Stimulated activated naive CD4-positive, alpha-beta T cell treated with Interleukin-2 at 50 U/mL for 16 hours (primary cell): ENCODE measurements around the gene TSPAN4.

ENCODE experiments used
- DNase-seq: peaks from one replicate; lab custom pipeline; 2025; lab: John Stamatoyannopoulos, UW

Gene TSPAN4

GRCh38 chr11:889257-889656 is 46.6 kb downstream of the TSPAN4 start:
- no peak for DNase-seq

GRCh38 chr11:889687-890475 is 47.2 kb downstream of the TSPAN4 start:
- DNase-seq: no peak

GRCh38 chr11:890794-891540 is 48.3 kb downstream of the TSPAN4 start:
- DNase-seq: no peak

GRCh38 chr11:893008-893654 is 50.5 kb downstream of the TSPAN4 start:
- no peak for DNase-seq

GRCh38 chr11:894575-895201 is 52.0 kb downstream of the TSPAN4 start:
- no peak for DNase-seq

DNA sequence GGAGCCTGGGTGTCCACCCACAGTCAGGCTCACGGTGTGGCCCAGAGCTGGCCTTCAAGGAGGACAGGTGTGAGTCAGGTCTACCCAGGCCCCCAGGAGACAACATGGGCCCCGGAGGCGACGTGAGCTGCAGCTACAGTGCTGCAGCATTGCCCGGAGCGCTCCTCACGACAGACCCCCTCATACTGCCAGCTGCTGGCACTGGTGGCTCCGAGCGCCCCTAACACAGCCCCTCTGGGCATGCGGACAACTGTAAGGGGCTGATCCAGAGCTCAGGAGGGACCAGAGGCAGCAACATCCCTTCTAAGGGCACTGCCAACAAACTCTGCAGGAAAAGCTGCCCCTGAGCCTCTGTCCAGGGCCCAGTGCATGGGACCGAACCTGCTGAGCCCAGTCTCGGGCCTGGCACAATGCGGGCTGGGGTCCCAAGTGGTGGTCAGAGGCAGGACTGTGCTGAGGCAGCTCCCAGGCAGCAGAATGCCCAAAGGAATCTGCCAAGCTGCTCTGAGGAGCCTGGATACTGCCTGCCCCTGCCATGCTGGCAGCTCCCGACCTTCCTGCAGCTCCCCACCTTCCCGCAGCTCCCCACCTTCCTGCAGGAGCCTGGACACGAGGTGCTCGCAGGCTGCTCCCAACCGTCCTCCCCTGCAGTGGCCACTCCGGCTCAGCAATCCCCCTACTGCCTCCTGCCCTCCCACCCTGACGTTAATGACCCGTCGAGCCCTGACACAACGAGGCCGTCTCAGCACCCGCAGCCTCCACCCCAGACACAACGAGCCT is 52.9 kb downstream of the TSPAN4 start:
- no peak for DNase-seq

GRCh38 chr11:897253-898142 is 54.8 kb downstream of the TSPAN4 start:
- DNase-seq: no peak

- no peak for DNase-seq
Observed at GRCh38 chr11:898143-898511, 55.5 kb downstream of the TSPAN4 start.

DNA sequence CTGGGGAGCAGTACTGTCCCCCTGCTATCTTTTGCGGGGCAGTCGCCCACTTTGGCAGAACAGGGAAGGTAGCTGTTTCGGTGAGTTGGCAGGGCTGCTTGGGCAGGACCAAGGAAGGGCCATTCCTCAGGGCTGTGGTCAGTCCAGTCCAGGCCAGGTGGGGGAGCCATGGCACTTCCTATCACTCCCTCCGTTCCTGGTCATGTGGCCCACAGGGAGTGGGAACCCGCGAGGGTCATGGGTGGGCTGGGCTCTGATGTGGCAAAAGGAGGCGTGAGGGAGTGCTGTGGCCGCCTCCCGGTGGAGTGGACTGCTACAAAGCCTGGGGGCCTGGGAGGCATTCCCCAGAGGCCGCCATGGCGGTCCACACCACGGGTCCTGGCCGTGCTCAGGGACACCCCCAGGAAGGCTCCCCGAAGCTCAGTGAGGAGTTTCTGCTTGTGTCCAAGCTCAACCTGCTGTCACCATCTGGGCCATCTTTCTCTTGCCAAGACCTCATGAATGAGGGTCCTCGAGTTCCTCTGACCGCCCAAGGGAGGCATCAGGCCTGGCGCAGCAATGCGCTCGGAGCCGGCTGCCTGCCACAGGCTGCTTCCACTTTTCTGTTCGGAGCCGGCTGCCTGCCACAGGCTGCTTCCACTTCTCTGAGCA is 56.0 kb downstream of the TSPAN4 start:
- no peak for DNase-seq

- DNase-seq: no peak
Observed at GRCh38 chr11:899724-900123, 57.1 kb downstream of the TSPAN4 start.

DNA sequence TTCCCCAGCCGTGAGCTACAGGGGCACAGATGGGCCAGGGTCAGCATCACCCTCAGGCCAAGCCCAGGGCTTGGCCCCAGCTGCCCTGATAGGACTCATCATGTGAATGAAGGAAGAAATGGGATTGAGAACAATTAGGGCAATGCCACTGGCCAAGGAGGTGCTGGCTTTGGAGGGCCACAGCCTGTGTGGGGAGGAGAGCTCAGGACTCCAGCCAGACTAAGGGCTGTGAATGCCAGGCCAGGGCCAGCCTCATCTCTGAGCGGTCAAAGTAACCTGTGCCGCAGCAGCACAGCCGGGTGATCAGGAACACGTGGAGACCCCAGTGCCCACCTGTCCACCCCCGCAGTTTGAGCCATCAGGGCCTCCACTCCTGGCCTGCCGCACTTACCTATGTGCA is 57.9 kb downstream of the TSPAN4 start:
- DNase-seq: no peak

GRCh38 chr11:901452-902061 is 58.9 kb downstream of the TSPAN4 start:
- DNase-seq: no peak

- DNase-seq: no peak
Observed at GRCh38 chr11:904380-904779, 61.7 kb downstream of the TSPAN4 start.

GRCh38 chr11:905952-906351 is 63.3 kb downstream of the TSPAN4 start:
- DNase-seq: no peak

GRCh38 chr11:907668-908067 is 65.0 kb downstream of the TSPAN4 start:
- no peak for DNase-seq

DNA sequence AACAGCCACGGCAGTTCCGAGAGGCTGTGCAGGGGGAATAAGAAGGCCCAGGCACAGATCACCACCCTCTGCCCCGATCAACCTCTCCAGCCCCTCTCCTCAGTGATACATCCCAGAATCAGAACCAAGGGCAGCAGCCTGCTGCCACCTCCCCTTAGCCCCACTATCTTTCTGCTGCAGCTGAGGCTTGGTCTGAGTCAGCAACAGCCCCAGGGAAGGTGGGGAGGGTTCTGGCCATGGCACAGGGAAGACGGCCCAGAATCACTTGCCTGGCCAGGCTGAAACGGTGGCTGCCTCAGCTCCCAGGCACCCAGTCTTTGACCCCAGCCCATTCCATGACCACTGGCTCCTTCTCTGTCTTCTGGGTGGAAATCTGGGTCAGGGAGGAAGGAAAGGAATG is 65.6 kb downstream of the TSPAN4 start:
- no peak for DNase-seq

- DNase-seq: no peak
Observed at GRCh38 chr11:909406-909805, 66.8 kb downstream of the TSPAN4 start.

- DNase-seq: no peak
Observed at GRCh38 chr11:910044-910588, 67.5 kb downstream of the TSPAN4 start.

- peak; percentile 81 for DNase-seq
Observed at GRCh38 chr11:910589-911030, 68.0 kb downstream of the TSPAN4 start, which contains the start of gene CHID1. CHID1 (minus strand) TSS chr11:910810; CDS start chr11:904816, 5,994 bp downstream.
